ENCODE data around the gene FBLN5.

GRCh38 chr14:91847693-91848092 is 99.8 kb downstream of the FBLN5 start:
- TF ChIP-seq POLR2A (IDR thresholded peaks at IDR 0.05) (no peak), CTCF (IDR thresholded peaks at IDR 0.05) (no peak), POLR2AphosphoS5 (IDR thresholded peaks at IDR 0.05) (no peak), EP300 (IDR thresholded peaks at IDR 0.05) (no peak)
